ENCODE measurements around the gene ASPHD1.
A peak's percentile ranks its signal among the peaks of the same experiment; 100 is the strongest.

ASPHD1 gene

DNA sequence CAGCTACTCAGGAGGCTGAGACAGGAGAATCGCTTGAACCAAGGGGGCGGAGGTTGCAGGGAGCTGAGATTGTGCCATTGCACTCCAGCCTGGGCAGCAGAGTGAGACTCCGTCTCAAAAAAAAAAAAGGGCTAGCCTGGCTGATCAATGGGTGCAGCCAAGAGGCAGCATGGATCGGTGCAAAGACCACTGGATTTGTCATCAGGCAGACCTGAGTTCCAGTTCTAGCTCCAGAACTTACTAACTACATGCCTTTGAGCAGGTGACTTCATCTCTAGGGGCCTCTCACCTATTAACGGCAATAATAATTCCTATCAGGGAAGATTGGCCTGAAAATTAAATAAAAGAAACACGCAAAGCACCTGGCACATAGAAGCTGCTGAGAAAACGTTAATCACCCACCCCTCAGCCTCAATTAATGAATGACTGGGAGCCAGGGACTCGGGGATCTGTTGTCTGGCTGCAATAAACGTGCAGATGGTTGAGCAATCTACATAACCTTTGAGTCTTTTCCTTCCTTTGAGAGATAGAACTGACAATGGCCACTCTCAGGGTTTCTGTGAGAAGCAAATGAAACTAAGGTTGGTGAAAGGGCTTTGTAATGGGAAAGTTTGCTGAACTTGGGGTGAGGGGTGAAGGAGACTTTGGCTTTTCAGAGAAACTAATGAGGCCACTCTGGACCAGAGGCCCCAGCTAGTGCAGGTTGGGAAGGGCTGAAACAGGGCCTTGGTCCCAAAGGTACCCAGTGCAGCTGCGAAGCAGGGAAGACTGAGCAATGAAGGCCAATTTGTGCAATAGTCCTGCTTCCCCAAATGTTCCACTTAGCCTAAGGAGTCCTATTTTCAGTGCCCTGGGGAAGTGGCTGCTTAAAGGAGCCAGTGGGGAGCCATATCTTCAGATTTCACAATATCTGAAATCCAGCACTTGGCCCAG lies 8.5 kb upstream of the ASPHD1 start:
- Histone ChIP-seq H3K23ac (ENCODE audit: low read length) (no peak overlapping the region), H3K27me3 (ENCODE audit: insufficient read depth, low read length) (no peaks in the 10 kb centered on the region), H3K4ac (ENCODE audit: low read depth, low read length) (no peak overlapping the region), H3K4me2 (ENCODE audit: low read length) (no peak overlapping the region), H4K12ac (ENCODE audit: low read depth, low read length) (no peak overlapping the region), H3K18ac (ENCODE audit: low read length) (no peak overlapping the region), H2BK5ac (ENCODE audit: low read depth, low read length, poor library complexity) (no peak overlapping the region), H4K91ac (ENCODE audit: low read depth, low read length) (no peak overlapping the region), H3K79me2 (ENCODE audit: control insufficient read depth, insufficient read depth, low read length, poor library complexity) (no peaks in the 10 kb centered on the region), H3K14ac (ENCODE audit: low read length) (no peak overlapping the region), H3K9me3 (ENCODE audit: insufficient read depth, low read depth, low read length) (peaks cover 2% of the 10 kb centered on the region), H4K8ac (ENCODE audit: low read depth, low read length) (no peak overlapping the region), H3K27ac (ENCODE audit: low read depth, low read length) (no peak overlapping the region), H3K4me1 (ENCODE audit: control insufficient read depth in 1 of 2, insufficient read depth in 2 of 2, low read length in 2 of 2) (no peaks in the 10 kb centered on the region), H2AK5ac (ENCODE audit: low read length) (no peak overlapping the region), H2BK12ac (ENCODE audit: low read length) (no peak overlapping the region), H2BK120ac (ENCODE audit: insufficient read depth, low read length, poor library complexity) (no peak overlapping the region), H3K9ac (ENCODE audit: low read length) (no peak overlapping the region), H3K79me1 (ENCODE audit: low read length) (no peaks in the 10 kb centered on the region), H3K4me3 (ENCODE audit: low read depth, low read length) (no peak overlapping the region), H2AFZ (ENCODE audit: insufficient read depth, low read length, poor library complexity) (no peak overlapping the region), H3K36me3 (ENCODE audit: control insufficient read depth in 1 of 2, insufficient read depth in 2 of 2, low read length in 2 of 2) (no peaks in the 10 kb centered on the region)
- no peak for DNase-seq
- no CpG with 5 or more reads among the region's 10 CpGs for WGBS (ENCODE audit: extremely low coverage, insufficient coverage, insufficient read length)

DNA sequence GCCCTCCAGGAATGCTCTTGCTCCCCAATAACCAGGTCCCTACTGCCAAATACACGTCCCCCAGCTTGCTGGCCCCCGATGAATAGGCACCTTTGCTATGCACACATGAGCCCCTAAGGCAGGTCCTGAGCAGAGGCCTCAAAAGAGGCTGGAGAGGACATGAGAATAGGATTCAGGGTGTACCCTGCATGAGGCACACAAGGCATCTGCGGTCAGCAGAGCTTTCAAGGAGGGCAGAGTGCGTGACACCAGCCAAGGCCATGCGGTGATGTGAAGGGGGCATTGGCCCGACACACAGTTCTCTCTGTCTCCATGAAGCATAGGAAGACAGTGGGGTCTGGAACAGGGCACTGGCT lies 7.9 kb upstream of the ASPHD1 start:
- Histone ChIP-seq H3K4me3 (ENCODE audit: low read depth, low read length) (no peak overlapping the region), H3K18ac (ENCODE audit: low read length) (no peak overlapping the region), H3K9me3 (ENCODE audit: insufficient read depth, low read depth, low read length) (peaks cover 2% of the 10 kb centered on the region), H3K23ac (ENCODE audit: low read length) (no peak overlapping the region), H2BK12ac (ENCODE audit: low read length) (no peak overlapping the region), H3K4ac (ENCODE audit: low read depth, low read length) (no peak overlapping the region), H3K27me3 (ENCODE audit: insufficient read depth, low read length) (no peaks in the 10 kb centered on the region), H3K4me2 (ENCODE audit: low read length) (no peak overlapping the region), H4K8ac (ENCODE audit: low read depth, low read length) (no peak overlapping the region), H2AK5ac (ENCODE audit: low read length) (no peak overlapping the region), H3K14ac (ENCODE audit: low read length) (no peak overlapping the region), H3K27ac (ENCODE audit: low read depth, low read length) (no peak overlapping the region), H2AFZ (ENCODE audit: insufficient read depth, low read length, poor library complexity) (no peak overlapping the region), H3K4me1 (ENCODE audit: control insufficient read depth in 1 of 2, insufficient read depth in 2 of 2, low read length in 2 of 2) (no peaks in the 10 kb centered on the region), H3K79me1 (ENCODE audit: low read length) (no peaks in the 10 kb centered on the region), H2BK120ac (ENCODE audit: insufficient read depth, low read length, poor library complexity) (no peak overlapping the region), H4K91ac (ENCODE audit: low read depth, low read length) (no peak overlapping the region), H4K12ac (ENCODE audit: low read depth, low read length) (no peak overlapping the region), H3K9ac (ENCODE audit: low read length) (no peak overlapping the region), H3K79me2 (ENCODE audit: control insufficient read depth, insufficient read depth, low read length, poor library complexity) (no peaks in the 10 kb centered on the region), H2BK5ac (ENCODE audit: low read depth, low read length, poor library complexity) (no peak overlapping the region), H3K36me3 (ENCODE audit: control insufficient read depth in 1 of 2, insufficient read depth in 2 of 2, low read length in 2 of 2) (no peaks in the 10 kb centered on the region)
- no peak for DNase-seq
- WGBS (ENCODE audit: extremely low coverage, insufficient coverage, insufficient read length): no CpG with 5 or more reads among the region's 6 CpGs

DNA sequence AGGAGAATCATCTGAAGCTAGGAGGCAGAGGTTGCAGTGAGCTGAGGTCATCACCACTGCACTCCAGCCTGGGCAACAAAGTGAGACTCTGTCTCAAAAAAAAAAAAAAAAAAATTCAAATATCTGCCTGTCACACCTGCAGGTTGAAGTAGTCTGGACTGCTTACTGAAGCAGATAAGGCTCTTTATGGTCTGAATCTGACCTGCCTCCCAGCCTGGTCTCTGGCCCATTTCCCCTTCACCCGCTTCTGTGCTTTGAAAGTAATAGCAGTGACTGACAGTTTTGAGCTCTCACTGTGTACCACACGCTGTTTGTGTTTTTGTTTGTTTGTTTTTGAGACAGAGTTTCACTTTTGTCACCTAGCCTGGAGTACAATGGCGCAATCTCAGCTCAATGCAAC lies 6.7 kb upstream of the ASPHD1 start:
- no peak overlapping the region for H3K18ac ChIP-seq (ENCODE audit: low read length)
- no peaks in the 10 kb centered on the region for H3K79me1 ChIP-seq (ENCODE audit: low read length)
- H3K14ac ChIP-seq (ENCODE audit: low read length): no peak overlapping the region
- H3K4me1 ChIP-seq (ENCODE audit: control insufficient read depth in 1 of 2, insufficient read depth in 2 of 2, low read length in 2 of 2): peaks cover 0 to 5% of the 10 kb centered on the region in 2 experiments
- no peak overlapping the region for H4K12ac ChIP-seq (ENCODE audit: low read depth, low read length)
- no CpG with 5 or more reads among the region's 3 CpGs for WGBS (ENCODE audit: extremely low coverage, insufficient coverage, insufficient read length)
- no peaks in the 10 kb centered on the region for H3K27me3 ChIP-seq (ENCODE audit: insufficient read depth, low read length)
- H2AK5ac ChIP-seq (ENCODE audit: low read length): no peak overlapping the region
- H2BK12ac ChIP-seq (ENCODE audit: low read length): no peak overlapping the region
- H2AFZ ChIP-seq (ENCODE audit: insufficient read depth, low read length, poor library complexity): no peak overlapping the region
- H3K4ac ChIP-seq (ENCODE audit: low read depth, low read length): no peak overlapping the region
- no peaks in the 10 kb centered on the region for H3K36me3 ChIP-seq (ENCODE audit: control insufficient read depth in 1 of 2, insufficient read depth in 2 of 2, low read length in 2 of 2)
- H3K9ac ChIP-seq (ENCODE audit: low read length): no peak overlapping the region
- H3K23ac ChIP-seq (ENCODE audit: low read length): no peak overlapping the region
- no peak overlapping the region for H3K4me3 ChIP-seq (ENCODE audit: low read depth, low read length)
- no peaks in the 10 kb centered on the region for H3K79me2 ChIP-seq (ENCODE audit: control insufficient read depth, insufficient read depth, low read length, poor library complexity)
- DNase-seq: peak in 1 of 2 donors; percentile 4
- no peak overlapping the region for H4K8ac ChIP-seq (ENCODE audit: low read depth, low read length)
- no peak overlapping the region for H3K4me2 ChIP-seq (ENCODE audit: low read length)
- no peak overlapping the region for H2BK120ac ChIP-seq (ENCODE audit: insufficient read depth, low read length, poor library complexity)
- H2BK5ac ChIP-seq (ENCODE audit: low read depth, low read length, poor library complexity): no peak overlapping the region
- H4K91ac ChIP-seq (ENCODE audit: low read depth, low read length): no peak overlapping the region
- no peak overlapping the region for H3K27ac ChIP-seq (ENCODE audit: low read depth, low read length)
- no peaks in the 10 kb centered on the region for H3K9me3 ChIP-seq (ENCODE audit: insufficient read depth, low read depth, low read length)

DNA sequence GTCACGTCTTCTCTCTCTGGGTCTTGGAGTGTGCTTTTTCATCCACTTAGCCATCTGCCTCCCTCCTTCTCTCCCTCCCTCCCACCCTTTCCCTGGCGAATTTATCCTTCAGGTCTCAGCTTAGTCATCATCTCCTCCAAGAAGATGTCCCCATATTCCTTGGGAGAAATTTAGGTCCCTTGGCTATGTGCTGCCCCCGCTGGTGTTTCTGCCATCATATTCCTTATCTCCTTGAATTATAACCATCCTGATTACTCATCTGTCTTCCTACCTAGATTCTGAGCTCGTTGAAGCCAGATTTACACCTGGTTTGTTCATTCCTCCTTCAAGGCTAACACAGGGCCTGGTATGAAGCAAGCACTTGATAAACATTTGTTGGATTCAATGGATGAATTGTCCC lies 5.9 kb upstream of the ASPHD1 start:
- no CpG with 5 or more reads among the region's 4 CpGs for WGBS (ENCODE audit: extremely low coverage, insufficient coverage, insufficient read length)
- H4K91ac ChIP-seq (ENCODE audit: low read depth, low read length): no peak overlapping the region
- H3K79me2 ChIP-seq (ENCODE audit: control insufficient read depth, insufficient read depth, low read length, poor library complexity): no peaks in the 10 kb centered on the region

More for the DNA sequence above, 5.9 kb upstream of the ASPHD1 start:
- H3K4ac ChIP-seq (ENCODE audit: low read depth, low read length): no peak overlapping the region
- peak in 1 of 2 donors; percentile 12 for DNase-seq
- H3K36me3 ChIP-seq (ENCODE audit: control insufficient read depth in 1 of 2, insufficient read depth in 2 of 2, low read length in 2 of 2): no peaks in the 10 kb centered on the region
- no peaks in the 10 kb centered on the region for H3K9me3 ChIP-seq (ENCODE audit: insufficient read depth, low read depth, low read length)
- H4K12ac ChIP-seq (ENCODE audit: low read depth, low read length): no peak overlapping the region
- no peaks in the 10 kb centered on the region for H3K27me3 ChIP-seq (ENCODE audit: insufficient read depth, low read length)
- H4K8ac ChIP-seq (ENCODE audit: low read depth, low read length): no peak overlapping the region
- no peak overlapping the region for H2AK5ac ChIP-seq (ENCODE audit: low read length)
- no peak overlapping the region for H3K27ac ChIP-seq (ENCODE audit: low read depth, low read length)
- no peak overlapping the region for H2BK120ac ChIP-seq (ENCODE audit: insufficient read depth, low read length, poor library complexity)
- H3K4me1 ChIP-seq (ENCODE audit: control insufficient read depth in 1 of 2, insufficient read depth in 2 of 2, low read length in 2 of 2): peaks cover 0 to 9% of the 10 kb centered on the region in 2 experiments
- no peak overlapping the region for H3K18ac ChIP-seq (ENCODE audit: low read length)
- H2BK12ac ChIP-seq (ENCODE audit: low read length): no peak overlapping the region
- H3K14ac ChIP-seq (ENCODE audit: low read length): no peak overlapping the region
- H3K4me2 ChIP-seq (ENCODE audit: low read length): no peak overlapping the region
- H3K23ac ChIP-seq (ENCODE audit: low read length): no peak overlapping the region
- no peak overlapping the region for H2BK5ac ChIP-seq (ENCODE audit: low read depth, low read length, poor library complexity)
- H3K79me1 ChIP-seq (ENCODE audit: low read length): peaks cover 2% of the 10 kb centered on the region
- no peak overlapping the region for H3K4me3 ChIP-seq (ENCODE audit: low read depth, low read length)
- no peak overlapping the region for H2AFZ ChIP-seq (ENCODE audit: insufficient read depth, low read length, poor library complexity)
- H3K9ac ChIP-seq (ENCODE audit: low read length): no peak overlapping the region

Measured in trophoblast cell (in vitro differentiated cells and primary cell).